ENCODE data around the gene ESD. TPM values are rescaled to one million over a fixed set of nuclear protein-coding genes. Genes with fewer than 3 reads are reported as not detected.

ESD gene
- total and polyA plus RNA-seq, 2 of the 13 experiments (the other 11 are each of a cell fraction or from before 2014, with no cell fraction given): 118 to 147 TPM

GRCh38 chr13:46796515-46797474 lies at the start of gene ESD (continued):
- no peak for TF ChIP-seq DMTF1 (CRISPR knock-in tag; IDR thresholded peaks at IDR 0.05)
- TF ChIP-seq ZNF333 (CRISPR knock-in tag; IDR thresholded peaks at IDR 0.05; ENCODE audit: borderline replicate concordance): peak; percentile 95; the same call in 1 of the 2 replicates
- peak; percentile 10 for TF ChIP-seq ZNF232 (CRISPR knock-in tag; IDR thresholded peaks at IDR 0.05; ENCODE audit: borderline replicate concordance)
- no peak for TF ChIP-seq GTF2F1 (IDR thresholded peaks at IDR 0.05; ENCODE audit: low read length)
- peak; percentile 56 for TF ChIP-seq SAP130 (CRISPR knock-in tag; IDR thresholded peaks at IDR 0.05; ENCODE audit: low read depth)
- TF ChIP-seq ZBTB20 (CRISPR knock-in tag; IDR thresholded peaks at IDR 0.05; ENCODE audit: borderline replicate concordance, low read depth): peak; percentile 27; the same call in 1 of the 2 replicates
- no peak for TF ChIP-seq ETV6 (CRISPR knock-in tag; conservative IDR thresholded peaks at IDR 0.05)
- no peak for TF ChIP-seq TBL1XR1 (IDR thresholded peaks at IDR 0.05; ENCODE audit: borderline replicate concordance, low read length, partially characterized antibody)
- TF ChIP-seq ZSCAN30 (CRISPR knock-in tag; IDR thresholded peaks at IDR 0.05): peak; percentile 78; the same call in 1 of the 2 replicates
- TF ChIP-seq ZBTB25 (CRISPR knock-in tag; IDR thresholded peaks at IDR 0.05): no peak
- no peak; the same call in none of the 2 replicates for TF ChIP-seq RARA (CRISPR knock-in tag; IDR thresholded peaks at IDR 0.05)
- no peak for TF ChIP-seq ZNF841 (CRISPR knock-in tag; IDR thresholded peaks at IDR 0.05; ENCODE audit: borderline replicate concordance)
- TF ChIP-seq CBX2 (IDR thresholded peaks at IDR 0.05; ENCODE audit: low read depth, low read length): no peak
- TF ChIP-seq CBX2 (CRISPR knock-in tag; IDR thresholded peaks at IDR 0.05; ENCODE audit: low read depth): 0 out of 2 replicates have a peak, but pooled peaks have one; percentile 49
- TF ChIP-seq IRX3 (CRISPR knock-in tag; IDR thresholded peaks at IDR 0.05; ENCODE audit: borderline replicate concordance, low read depth): peak; percentile 53; the same call in 1 of the 2 replicates
- peak; percentile 35; the same call in 1 of the 2 replicates for TF ChIP-seq SUZ12 (IDR thresholded peaks at IDR 0.05; ENCODE audit: low read depth, low read length)
- TF ChIP-seq KDM4B (CRISPR knock-in tag; IDR thresholded peaks at IDR 0.05): no peak; the same call in 1 of the 2 replicates
- peak; percentile 95 for TF ChIP-seq RBFOX2 (IDR thresholded peaks at IDR 0.05; ENCODE audit: low read depth, low read length)
- TF ChIP-seq NFIB (CRISPR knock-in tag; IDR thresholded peaks at IDR 0.05; ENCODE audit: borderline replicate concordance): no peak
- TF ChIP-seq KLF13 (CRISPR knock-in tag; IDR thresholded peaks at IDR 0.05): no peak
- 0 out of 2 replicates have a peak, but pooled peaks have one; percentile 35 for TF ChIP-seq ZNF616 (CRISPR knock-in tag; IDR thresholded peaks at IDR 0.05; ENCODE audit: low read depth)
- peak; percentile 38; the same call in 1 of the 2 replicates for TF ChIP-seq HNF4A (CRISPR knock-in tag; IDR thresholded peaks at IDR 0.05)
- TF ChIP-seq ZNF441 (CRISPR knock-in tag; IDR thresholded peaks at IDR 0.05; ENCODE audit: borderline replicate concordance): peak; percentile 56; the same call in 1 of the 2 replicates
